ENCODE data around the gene TBC1D17. TPM values are rescaled to one million over a fixed set of nuclear protein-coding genes. Genes with fewer than 3 reads are reported as not detected.

Gene TBC1D17
- total RNA-seq, 4 donors from 2014 or later, result 25.1 to 41.9 (median 37.3) TPM

GRCh38 chr19:49831592-49831991 lies 45.9 kb upstream of the TBC1D17 start:
- H3K4me3 ChIP-seq, result no peak overlapping the region
- H3K4me1 ChIP-seq, result no peaks in the 10 kb centered on the region
- no peaks in the 10 kb centered on the region for H3K27me3 ChIP-seq
- no peak for ATAC-seq
- no peak for TF ChIP-seq POLR2A (IDR thresholded peaks at IDR 0.05)
- no peak for TF ChIP-seq EP300 (IDR thresholded peaks at IDR 0.05)
- no peak for TF ChIP-seq POLR2AphosphoS5 (IDR thresholded peaks at IDR 0.05)
- 97% methylated on average over 6 of the region's 8 CpGs; no CpG with 5 or more reads in 1 of the 2 donors for WGBS, 2 donors (ENCODE audit: low coverage in 1 of 2)
- no peak overlapping the region for H3K27ac ChIP-seq
- no peaks in the 10 kb centered on the region for H3K9me3 ChIP-seq
- H3K36me3 ChIP-seq, result peaks cover 0 to 100% of the 10 kb centered on the region in 2 donors

DNA sequence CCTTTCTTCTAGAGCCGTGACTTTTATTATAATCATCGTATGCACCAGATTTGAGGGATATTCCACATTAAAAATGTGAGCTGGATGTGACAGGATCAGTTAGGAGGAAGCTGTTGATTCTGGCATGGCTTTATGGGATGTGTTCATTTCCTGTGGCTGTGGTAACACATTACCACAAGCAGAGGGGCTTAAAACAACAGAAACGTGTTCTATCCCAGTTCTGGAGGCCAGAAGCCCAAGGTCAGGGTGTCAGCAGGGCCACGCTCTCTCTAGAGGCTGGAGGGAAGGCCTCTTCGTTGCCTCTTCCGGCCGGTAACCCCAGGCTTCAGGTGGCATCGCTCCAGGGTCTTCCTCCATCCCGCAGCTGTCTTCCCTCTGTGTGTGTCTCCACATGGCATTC lies 44.9 kb upstream of the TBC1D17 start:
- H3K4me3 ChIP-seq, result no peak overlapping the region
- WGBS, 2 donors (ENCODE audit: low coverage in 1 of 2), result 40 to 69% methylated on average over 5 of the region's 9 CpGs
- peaks cover 0 to 100% of the 10 kb centered on the region in 2 donors for H3K36me3 ChIP-seq

DNA sequence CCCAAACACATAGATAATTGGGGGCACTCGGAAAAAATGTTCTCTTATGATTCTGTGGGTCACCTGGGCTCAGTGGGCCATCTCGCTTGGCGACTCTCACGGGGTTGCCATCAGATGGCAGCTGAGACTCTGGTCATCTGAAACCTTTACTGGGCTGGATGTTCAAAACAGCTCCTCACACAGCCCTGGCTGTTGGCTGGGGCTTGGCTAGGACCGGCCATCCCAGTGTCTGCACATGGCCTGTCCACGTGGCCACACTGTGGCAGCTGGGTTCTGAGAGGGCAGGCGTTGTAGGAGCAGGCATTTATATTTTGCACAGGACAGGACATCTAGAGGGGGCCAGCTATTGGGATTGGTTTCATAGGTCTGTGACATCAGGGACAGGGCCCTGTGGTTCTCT lies 43.9 kb upstream of the TBC1D17 start:
- Histone ChIP-seq H3K9me3 (no peaks in the 10 kb centered on the region), H3K36me3 (peaks cover 0 to 100% of the 10 kb centered on the region in 2 donors), H3K4me1 (no peaks in the 10 kb centered on the region), H3K27me3 (no peaks in the 10 kb centered on the region), H3K27ac (no peak overlapping the region), H3K4me3 (no peak overlapping the region)
- no peak for TF ChIP-seq POLR2A (IDR thresholded peaks at IDR 0.05)
- no peak for TF ChIP-seq EP300 (IDR thresholded peaks at IDR 0.05)
- WGBS, 2 donors (ENCODE audit: low coverage in 1 of 2), result no CpG with 5 or more reads among the region's 7 CpGs
- ATAC-seq, result no peak

More for the DNA sequence above, 44.9 kb upstream of the TBC1D17 start:
- no peaks in the 10 kb centered on the region for H3K27me3 ChIP-seq
- no peaks in the 10 kb centered on the region for H3K4me1 ChIP-seq
- no peak for TF ChIP-seq POLR2A (IDR thresholded peaks at IDR 0.05)
- no peak for TF ChIP-seq CTCF (IDR thresholded peaks at IDR 0.05)
- TF ChIP-seq EP300 (IDR thresholded peaks at IDR 0.05), result no peak
- TF ChIP-seq POLR2AphosphoS5 (IDR thresholded peaks at IDR 0.05), result no peak
- ATAC-seq, result no peak
- no peak overlapping the region for H3K27ac ChIP-seq
- H3K9me3 ChIP-seq, result no peaks in the 10 kb centered on the region

DNA sequence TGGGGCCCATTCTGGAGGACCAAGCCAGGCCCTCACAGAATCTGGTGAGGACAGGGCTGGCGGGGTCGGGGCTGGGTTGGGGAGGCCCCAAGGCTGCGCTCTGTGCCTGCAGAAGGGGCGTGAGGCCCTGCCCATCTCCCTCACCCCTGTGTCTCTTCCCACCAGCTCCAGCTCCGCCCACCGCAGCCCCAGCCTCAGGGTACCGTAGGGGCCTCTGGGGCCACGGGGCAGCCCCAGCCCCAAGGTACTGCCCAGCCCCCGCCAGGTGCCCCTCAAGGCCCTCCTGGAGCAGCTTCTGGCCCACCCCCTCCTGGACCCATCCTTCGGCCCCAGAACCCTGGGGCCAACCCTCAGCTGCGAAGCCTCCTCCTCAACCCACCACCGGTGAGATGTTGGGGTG lies 41.9 kb upstream of the TBC1D17 start:
- WGBS, 2 donors (ENCODE audit: low coverage in 1 of 2), result no CpG with 5 or more reads among the region's 12 CpGs
- Histone ChIP-seq H3K4me1 (no peaks in the 10 kb centered on the region), H3K27ac (no peak overlapping the region), H3K36me3 (peaks cover 0 to 99% of the 10 kb centered on the region in 2 donors), H3K9me3 (no peaks in the 10 kb centered on the region), H3K4me3 (no peak overlapping the region), H3K27me3 (no peaks in the 10 kb centered on the region)
- no peak for ATAC-seq
- TF ChIP-seq CTCF (IDR thresholded peaks at IDR 0.05) (no peak), POLR2A (IDR thresholded peaks at IDR 0.05) (no peak), EP300 (IDR thresholded peaks at IDR 0.05) (no peak), POLR2AphosphoS5 (IDR thresholded peaks at IDR 0.05) (no peak)

DNA sequence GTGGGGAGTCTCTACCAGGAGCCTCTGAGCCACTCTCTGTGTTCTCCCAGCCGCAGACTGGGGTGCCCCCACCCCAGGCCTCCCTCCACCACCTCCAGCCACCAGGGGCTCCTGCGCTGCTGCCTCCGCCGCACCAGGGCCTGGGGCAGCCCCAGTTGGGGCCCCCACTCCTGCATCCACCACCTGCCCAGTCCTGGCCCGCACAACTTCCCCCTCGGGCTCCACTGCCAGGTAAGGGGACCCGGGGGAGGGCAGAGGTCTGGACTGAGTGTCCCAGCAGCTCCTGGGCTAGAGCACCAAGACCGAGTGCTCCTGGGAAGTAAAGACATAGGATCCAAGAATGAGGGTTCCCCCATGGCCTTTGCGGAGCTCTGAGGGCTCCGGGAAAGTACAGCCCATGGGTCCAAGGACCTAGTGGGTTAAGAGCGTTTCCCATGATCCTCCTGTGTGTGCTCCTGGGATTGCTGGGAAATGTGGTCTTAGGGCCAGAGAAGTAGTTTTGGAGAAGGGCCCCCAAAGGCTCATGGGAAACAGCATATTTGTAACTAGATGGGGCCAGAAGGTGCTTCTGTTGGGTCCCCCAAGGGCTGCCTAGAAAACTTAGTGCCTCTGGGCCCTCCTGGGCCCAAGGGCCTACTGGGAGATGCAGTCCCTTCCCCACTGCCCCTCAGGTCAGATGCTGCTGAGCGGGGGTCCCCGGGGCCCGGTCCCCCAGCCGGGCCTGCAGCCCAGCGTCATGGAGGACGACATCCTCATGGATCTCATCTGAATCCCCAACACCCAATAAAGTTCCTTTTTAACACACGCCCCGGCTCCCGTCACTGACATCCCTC lies 41.1 kb upstream of the TBC1D17 start:
- Histone ChIP-seq H3K27me3 (no peaks in the 10 kb centered on the region), H3K27ac (no peak overlapping the region), H3K4me1 (no peaks in the 10 kb centered on the region), H3K4me3 (no peak overlapping the region), H3K36me3 (peaks cover 0 to 96% of the 10 kb centered on the region in 2 donors), H3K9me3 (no peaks in the 10 kb centered on the region)
- TF ChIP-seq POLR2AphosphoS5 (IDR thresholded peaks at IDR 0.05) (no peak), EP300 (IDR thresholded peaks at IDR 0.05) (no peak), CTCF (IDR thresholded peaks at IDR 0.05) (no peak), POLR2A (IDR thresholded peaks at IDR 0.05) (no peak)
- no peak for ATAC-seq
- WGBS, 2 donors (ENCODE audit: low coverage in 1 of 2), result no CpG with 5 or more reads among the region's 20 CpGs

DNA sequence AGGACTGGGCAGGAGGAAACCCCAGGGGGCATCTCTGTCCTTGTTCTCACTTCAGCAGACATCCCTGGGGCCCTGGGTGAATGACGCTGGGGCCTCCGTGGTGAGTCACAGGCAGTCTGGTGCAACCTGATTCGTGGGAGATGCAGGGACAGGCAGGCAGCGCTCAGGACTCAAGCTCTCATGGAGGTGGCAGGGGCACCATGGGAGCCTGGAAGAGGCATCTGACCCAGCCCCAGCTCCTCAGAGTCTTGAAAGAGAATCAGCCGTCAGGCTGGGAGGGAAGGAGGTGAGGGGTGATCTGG lies 40.5 kb upstream of the TBC1D17 start:
- Histone ChIP-seq H3K9me3 (no peaks in the 10 kb centered on the region), H3K36me3 (peaks cover 0 to 91% of the 10 kb centered on the region in 2 donors), H3K4me3 (no peak overlapping the region), H3K4me1 (no peaks in the 10 kb centered on the region), H3K27me3 (no peaks in the 10 kb centered on the region), H3K27ac (no peak overlapping the region)
- TF ChIP-seq POLR2AphosphoS5 (IDR thresholded peaks at IDR 0.05) (no peak), POLR2A (IDR thresholded peaks at IDR 0.05) (no peak), EP300 (IDR thresholded peaks at IDR 0.05) (no peak), CTCF (IDR thresholded peaks at IDR 0.05) (no peak)
- no peak for ATAC-seq
- 78% methylated on average over 1 of the region's 5 CpGs; no CpG with 5 or more reads in 1 of the 2 donors for WGBS, 2 donors (ENCODE audit: low coverage in 1 of 2)
